Measurements from ENCODE around the gene HTRA3.
A peak's percentile ranks its signal among the peaks of the same experiment; 100 is the strongest.

The HTRA3 gene

DNA sequence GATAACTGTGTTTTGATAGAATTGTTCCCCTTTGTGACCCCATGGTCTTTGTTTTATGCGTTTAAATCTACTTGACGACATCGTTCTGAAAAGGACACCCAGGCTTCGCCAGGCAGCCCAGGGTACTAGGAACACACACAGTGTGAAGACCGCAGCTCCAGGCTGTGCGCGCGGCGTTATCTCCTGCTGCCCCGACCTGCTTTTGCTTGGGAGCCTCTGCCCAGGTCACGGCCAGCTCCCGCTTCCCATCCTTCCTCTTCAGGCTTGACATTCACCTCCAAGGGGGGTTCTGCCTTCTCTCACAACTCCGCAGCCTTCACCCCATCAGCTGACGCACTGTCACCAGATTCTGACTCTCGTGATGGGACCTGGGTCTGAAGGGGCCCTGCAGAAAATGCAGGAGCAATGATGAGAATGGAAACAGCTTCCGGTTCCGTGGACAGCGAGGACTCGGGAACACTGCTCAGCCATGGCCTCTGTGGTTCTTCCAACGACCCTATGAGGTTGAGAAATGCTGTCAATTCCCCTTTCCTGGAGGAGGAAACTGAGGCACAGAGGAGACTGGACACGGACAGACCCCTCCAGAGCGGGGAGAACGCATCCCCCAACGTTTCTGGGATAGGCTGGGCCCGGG lies 536 bp upstream of the HTRA3 start:
- Mint-ChIP-seq H3K4me1 (peaks cover 36% of the 10 kb centered on the region), H3K27me3 (ENCODE audit: low read depth) (peaks cover 15% of the 10 kb centered on the region), H3K27ac (peak overlapping the region in 1 of 3 experiments; percentile 46), H3K36me3 (ENCODE audit: low read depth) (no peaks in the 10 kb centered on the region), H3K9me3 (no peaks in the 10 kb centered on the region), H3K4me3 (peak overlapping the region; percentile 69 to 75 (median 73))
- TF ChIP-seq, protein P1, sequence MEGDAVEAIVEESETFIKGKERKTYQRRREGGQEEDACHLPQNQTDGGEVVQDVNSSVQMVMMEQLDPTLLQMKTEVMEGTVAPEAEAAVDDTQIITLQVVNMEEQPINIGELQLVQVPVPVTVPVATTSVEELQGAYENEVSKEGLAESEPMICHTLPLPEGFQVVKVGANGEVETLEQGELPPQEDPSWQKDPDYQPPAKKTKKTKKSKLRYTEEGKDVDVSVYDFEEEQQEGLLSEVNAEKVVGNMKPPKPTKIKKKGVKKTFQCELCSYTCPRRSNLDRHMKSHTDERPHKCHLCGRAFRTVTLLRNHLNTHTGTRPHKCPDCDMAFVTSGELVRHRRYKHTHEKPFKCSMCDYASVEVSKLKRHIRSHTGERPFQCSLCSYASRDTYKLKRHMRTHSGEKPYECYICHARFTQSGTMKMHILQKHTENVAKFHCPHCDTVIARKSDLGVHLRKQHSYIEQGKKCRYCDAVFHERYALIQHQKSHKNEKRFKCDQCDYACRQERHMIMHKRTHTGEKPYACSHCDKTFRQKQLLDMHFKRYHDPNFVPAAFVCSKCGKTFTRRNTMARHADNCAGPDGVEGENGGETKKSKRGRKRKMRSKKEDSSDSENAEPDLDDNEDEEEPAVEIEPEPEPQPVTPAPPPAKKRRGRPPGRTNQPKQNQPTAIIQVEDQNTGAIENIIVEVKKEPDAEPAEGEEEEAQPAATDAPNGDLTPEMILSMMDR (IDR thresholded peaks at IDR 0.05; ENCODE audit: unreplicated experiment in 3 of 3): no peak

DNA sequence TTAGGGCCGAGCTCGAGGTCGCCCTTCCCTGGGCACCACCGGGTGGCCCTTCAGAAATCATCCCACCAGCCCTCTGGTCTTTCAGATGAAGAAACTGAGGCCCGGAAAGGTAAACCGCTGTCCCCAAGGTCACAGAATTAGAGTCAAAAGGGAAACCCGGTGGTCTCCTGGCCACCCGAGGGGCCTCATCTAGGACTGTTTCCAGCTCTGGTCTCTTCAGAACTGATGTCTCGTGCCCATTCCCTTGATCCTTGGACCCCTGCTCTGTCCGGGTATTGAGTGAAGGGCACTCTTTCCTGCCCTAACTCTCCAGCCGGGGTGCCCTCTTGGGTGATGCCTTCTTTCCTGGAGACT lies 841 bp downstream of the HTRA3 start:
- TF ChIP-seq, protein P1 (IDR thresholded peaks at IDR 0.05; ENCODE audit: unreplicated experiment in 3 of 3): no peak
- Mint-ChIP-seq H3K9me3 (no peaks in the 10 kb centered on the region), H3K4me3 (peak overlapping the region; percentile 69 to 84 (median 77)), H3K4me1 (peaks cover 49% of the 10 kb centered on the region), H3K27me3 (ENCODE audit: low read depth) (peaks cover 21% of the 10 kb centered on the region), H3K27ac (peak overlapping the region in 2 of 3 experiments; percentile 78 to 91), H3K36me3 (ENCODE audit: low read depth) (no peaks in the 10 kb centered on the region)

DNA sequence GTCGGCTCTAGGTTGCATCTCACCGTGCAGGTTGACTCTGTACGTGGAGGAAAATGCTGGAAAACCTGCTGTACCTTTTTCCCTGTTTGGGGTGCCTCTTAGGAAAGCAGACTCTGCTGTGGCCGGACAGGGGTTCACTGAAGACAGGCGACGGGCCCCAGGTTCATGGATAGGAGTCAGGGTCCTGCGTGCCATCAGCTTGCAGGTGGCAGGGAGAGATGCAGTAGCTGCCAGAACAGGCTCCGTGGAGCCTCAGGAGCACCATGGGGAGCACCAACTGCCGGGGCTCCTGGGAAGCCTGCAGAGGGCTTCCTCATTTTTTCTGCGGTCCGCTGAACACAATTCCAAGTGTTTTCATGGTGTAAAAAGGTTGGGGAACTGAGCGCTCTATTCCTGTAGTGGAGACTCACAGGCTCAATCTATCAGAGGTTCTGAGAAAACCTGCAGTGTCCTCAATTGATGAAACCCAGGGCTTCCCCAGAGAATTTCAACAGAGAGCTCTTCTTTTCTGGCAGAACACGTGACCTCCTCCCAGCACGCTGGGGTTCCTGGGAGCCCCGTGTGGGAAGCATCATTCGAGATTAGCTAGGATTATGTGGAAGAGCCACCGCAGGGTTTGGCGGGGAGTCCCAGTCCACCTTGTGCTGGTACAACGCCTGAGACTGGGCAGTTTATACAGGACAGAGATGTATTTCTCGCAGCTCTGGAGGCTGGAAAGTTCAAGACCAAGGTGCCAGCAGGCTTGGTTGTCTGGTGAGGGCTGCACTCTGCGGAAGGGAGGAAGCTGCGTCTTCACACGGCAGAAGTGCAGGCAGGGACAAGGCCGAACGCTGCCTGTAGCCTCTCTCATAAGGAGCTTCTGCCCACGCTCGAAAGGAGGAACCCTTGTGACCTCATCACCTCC lies 1.6 kb downstream of the HTRA3 start:
- H3K4me3 Mint-ChIP-seq: peak overlapping the region; percentile 69 to 84 (median 77)
- peaks cover 56% of the 10 kb centered on the region for H3K4me1 Mint-ChIP-seq
- H3K27ac Mint-ChIP-seq: peak overlapping the region in 2 of 3 experiments; percentile 78 to 91
- H3K9me3 Mint-ChIP-seq: no peaks in the 10 kb centered on the region
- H3K27me3 Mint-ChIP-seq (ENCODE audit: low read depth): peaks cover 26% of the 10 kb centered on the region
- TF ChIP-seq, protein P1 (IDR thresholded peaks at IDR 0.05; ENCODE audit: unreplicated experiment in 3 of 3): no peak
- no peaks in the 10 kb centered on the region for H3K36me3 Mint-ChIP-seq (ENCODE audit: low read depth)

DNA sequence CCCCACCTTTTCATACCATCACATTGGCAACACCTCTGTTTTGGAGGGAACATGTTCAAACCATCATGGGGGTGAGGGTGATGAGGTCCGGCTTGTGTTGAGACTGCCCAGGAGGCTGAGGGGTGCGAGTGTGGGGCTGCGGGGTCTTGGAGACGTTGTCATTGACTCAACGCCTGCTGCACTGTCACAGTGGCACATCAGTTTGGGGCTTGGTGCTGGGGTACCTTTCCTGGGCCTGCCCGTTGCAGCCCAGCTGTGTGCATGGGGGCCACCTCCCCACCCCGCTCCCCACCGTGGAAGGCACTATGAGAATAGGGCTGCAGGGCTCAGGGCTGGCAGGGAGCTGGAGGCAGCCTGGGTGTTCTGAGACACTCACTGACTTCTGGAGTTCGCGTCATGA lies 2.3 kb downstream of the HTRA3 start:
- Mint-ChIP-seq H3K36me3 (ENCODE audit: low read depth) (no peaks in the 10 kb centered on the region), H3K4me3 (peak overlapping the region in 2 of 3 experiments; percentile 77 to 84), H3K27me3 (ENCODE audit: low read depth) (peaks cover 28% of the 10 kb centered on the region), H3K4me1 (peaks cover 56% of the 10 kb centered on the region), H3K27ac (peak overlapping the region in 2 of 3 experiments; percentile 78 to 91), H3K9me3 (no peaks in the 10 kb centered on the region)
- TF ChIP-seq, protein P1 (IDR thresholded peaks at IDR 0.05; ENCODE audit: unreplicated experiment in 3 of 3): no peak

DNA sequence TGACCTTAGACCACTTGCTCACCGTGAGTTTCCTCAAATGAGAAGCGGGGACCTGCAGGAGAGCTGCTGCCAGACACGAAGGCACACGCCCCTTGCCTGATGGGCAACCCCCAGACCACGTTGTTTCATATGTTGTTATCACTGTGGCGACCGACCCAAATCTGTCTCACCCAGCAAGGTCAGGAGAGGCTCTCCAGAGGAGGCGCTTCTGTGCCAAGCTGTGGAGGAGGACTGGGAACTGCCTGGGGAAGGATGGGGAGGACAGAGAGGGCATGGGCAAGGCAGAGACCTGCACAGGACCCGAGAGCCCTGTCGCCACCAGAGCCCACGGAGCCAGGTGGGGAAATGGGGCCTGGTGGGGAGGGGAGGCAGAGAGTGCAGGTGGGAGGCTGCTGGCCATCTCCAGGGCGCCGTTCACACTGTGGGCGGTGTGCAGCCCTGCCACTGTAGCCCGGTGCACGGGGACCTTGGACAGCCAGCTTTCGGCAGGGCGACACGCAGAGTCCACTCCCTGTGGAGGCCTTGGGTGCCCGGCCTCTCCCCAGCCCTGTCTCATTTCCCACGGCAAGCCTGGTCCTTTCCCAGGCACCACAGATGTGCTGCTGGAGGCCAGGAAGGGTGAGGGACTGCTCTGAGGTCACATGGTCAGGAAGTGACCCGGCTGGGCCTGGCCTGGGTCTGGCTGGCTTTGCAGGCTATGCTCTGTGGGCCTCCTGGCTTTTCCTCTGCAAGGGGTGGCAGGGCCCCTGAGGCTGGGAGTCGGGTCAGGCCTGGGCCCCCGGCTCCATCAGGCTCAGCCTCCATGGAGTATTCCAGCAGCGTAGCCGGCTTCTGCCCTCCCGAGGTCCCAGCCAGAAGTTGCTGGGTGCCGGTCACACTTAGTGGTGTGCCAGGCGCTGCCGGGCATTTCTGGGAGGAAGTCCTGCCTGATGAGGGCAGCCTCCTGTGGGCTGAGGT lies 3.2 kb downstream of the HTRA3 start:
- TF ChIP-seq, protein P1 (IDR thresholded peaks at IDR 0.05; ENCODE audit: unreplicated experiment in 3 of 3): no peak
- no peaks in the 10 kb centered on the region for H3K9me3 Mint-ChIP-seq
- peaks cover 28% of the 10 kb centered on the region for H3K27me3 Mint-ChIP-seq (ENCODE audit: low read depth)
- H3K27ac Mint-ChIP-seq: peak overlapping the region; percentile 67 to 93 (median 74)
- H3K4me1 Mint-ChIP-seq: peaks cover 58% of the 10 kb centered on the region
- H3K4me3 Mint-ChIP-seq: peak overlapping the region in 2 of 3 experiments; percentile 48 to 56
- no peaks in the 10 kb centered on the region for H3K36me3 Mint-ChIP-seq (ENCODE audit: low read depth)

Data from nephron (organoid).